ENCODE data around the gene RBM23. TPM values are rescaled to one million over a fixed set of nuclear protein-coding genes. Genes with fewer than 3 reads are reported as not detected.

Gene RBM23
- total RNA-seq, 3 donors from 2014 or later (not counting 1 experiment from before 2014, with no cell fraction given): 86.4 to 120 (median 108) TPM

DNA sequence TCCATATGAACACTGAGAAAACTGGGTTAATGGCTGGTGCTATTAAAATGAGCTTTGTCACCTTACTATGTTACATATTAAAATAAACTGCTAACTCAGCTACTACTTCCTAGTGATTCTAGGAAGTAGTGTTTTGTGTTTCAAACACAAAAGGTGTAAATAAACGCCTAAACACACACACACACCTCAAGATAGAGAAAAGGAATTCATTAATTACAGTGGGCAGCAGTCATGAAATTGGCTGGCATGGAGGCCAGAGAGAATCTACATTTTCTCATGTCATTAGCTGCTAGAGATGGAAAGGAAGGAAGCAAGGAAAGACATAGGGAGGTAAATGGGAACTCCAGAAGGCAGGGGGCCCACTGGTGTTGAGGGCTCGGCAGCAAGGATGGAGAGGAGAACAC is 11.0 kb upstream of the RBM23 start:
- TF ChIP-seq, protein P1, sequence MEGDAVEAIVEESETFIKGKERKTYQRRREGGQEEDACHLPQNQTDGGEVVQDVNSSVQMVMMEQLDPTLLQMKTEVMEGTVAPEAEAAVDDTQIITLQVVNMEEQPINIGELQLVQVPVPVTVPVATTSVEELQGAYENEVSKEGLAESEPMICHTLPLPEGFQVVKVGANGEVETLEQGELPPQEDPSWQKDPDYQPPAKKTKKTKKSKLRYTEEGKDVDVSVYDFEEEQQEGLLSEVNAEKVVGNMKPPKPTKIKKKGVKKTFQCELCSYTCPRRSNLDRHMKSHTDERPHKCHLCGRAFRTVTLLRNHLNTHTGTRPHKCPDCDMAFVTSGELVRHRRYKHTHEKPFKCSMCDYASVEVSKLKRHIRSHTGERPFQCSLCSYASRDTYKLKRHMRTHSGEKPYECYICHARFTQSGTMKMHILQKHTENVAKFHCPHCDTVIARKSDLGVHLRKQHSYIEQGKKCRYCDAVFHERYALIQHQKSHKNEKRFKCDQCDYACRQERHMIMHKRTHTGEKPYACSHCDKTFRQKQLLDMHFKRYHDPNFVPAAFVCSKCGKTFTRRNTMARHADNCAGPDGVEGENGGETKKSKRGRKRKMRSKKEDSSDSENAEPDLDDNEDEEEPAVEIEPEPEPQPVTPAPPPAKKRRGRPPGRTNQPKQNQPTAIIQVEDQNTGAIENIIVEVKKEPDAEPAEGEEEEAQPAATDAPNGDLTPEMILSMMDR (IDR thresholded peaks at IDR 0.05): no peak
- peaks cover 18% of the 10 kb centered on the region for H3K4me1 ChIP-seq (ENCODE audit: control insufficient read depth, insufficient read depth, low read length)
- Mint-ChIP-seq H3K9me3 (no peaks in the 10 kb centered on the region), H3K4me1 (no peaks in the 10 kb centered on the region), H3K27me3 (ENCODE audit: low read depth in 2 of 2) (no peaks in the 10 kb centered on the region), H3K27ac (no peak overlapping the region), H3K36me3 (no peaks in the 10 kb centered on the region), H3K4me3 (no peak overlapping the region)
- H3K4me3 ChIP-seq (ENCODE audit: low read length): peak overlapping the region; percentile 89
- peak overlapping the region; percentile 85 for H3K27ac ChIP-seq (ENCODE audit: low read length)
- H3K9me3 ChIP-seq (ENCODE audit: control insufficient read depth, insufficient read depth, low read length): no peaks in the 10 kb centered on the region
- no peaks in the 10 kb centered on the region for H3K27me3 ChIP-seq (ENCODE audit: control insufficient read depth, insufficient read depth, low read length)
- 3% methylated on average over 1 of the region's 2 CpGs for WGBS (ENCODE audit: insufficient coverage)
- DNase-seq (no peak), ATAC-seq (peak; percentile 8 to 28 (median 9))
- peaks cover 4% of the 10 kb centered on the region for H3K36me3 ChIP-seq (ENCODE audit: control insufficient read depth, insufficient read depth, low read length)
- intact Hi-C loops (cut with micrococcal nuclease): loop anchor here (1.0 to 10.0 kb wide), 8 partner anchors 11 to 1205 kb away; partner anchors contain the start of genes CDH24, FITM1, HAUS4 and OXA1L

DNA sequence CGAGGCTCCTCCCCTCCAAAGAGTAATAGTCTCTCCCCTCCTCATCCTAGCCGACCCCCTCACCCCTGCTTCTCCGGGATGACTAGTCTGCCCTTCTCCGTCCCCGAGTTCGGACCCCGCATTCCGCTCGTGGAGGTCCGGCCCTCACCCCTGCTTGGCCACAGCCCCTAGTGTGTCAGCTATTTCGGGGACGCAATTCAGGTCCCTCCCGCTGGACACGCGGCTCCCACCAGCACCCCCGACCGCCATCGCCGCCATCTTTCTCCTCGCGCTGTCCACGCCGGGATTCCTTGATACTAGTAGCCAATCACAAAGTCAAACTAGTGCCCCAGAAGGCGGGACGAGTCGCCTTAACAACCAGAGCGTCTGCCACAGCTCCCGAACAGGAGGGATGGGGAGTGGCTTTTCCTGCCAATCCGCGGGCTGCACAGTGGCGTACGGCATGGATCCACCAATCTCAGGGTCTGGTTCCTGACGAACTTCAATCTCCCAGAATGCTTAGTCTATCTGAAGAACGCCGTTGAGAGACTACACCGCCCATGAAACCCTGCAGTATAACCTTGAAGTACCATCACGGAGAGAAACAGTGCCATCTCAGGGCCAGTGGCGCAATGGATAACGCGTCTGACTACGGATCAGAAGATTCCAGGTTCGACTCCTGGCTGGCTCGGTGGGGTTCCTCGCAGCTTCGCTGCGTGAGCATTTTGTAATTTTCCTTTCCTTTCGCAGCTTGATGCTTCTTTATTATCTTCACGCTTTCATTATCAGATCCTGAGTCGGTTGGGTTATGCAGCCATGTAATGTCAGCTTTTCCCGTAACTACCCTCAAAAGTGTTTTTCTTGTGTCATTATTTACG is 10.4 kb upstream of the RBM23 start, which contains the start of gene PRMT5:
TSS of gene PRMT5 (minus strand) at position 273 of the 857 bp plus-strand sequence. CDS start at position 258, 15 bp downstream.
- under 1% methylated on average over 49 of the region's 51 CpGs for WGBS (ENCODE audit: insufficient coverage)
- Histone ChIP-seq H3K27me3 (ENCODE audit: control insufficient read depth, insufficient read depth, low read length) (no peaks in the 10 kb centered on the region), H3K4me1 (ENCODE audit: control insufficient read depth, insufficient read depth, low read length) (peaks cover 18% of the 10 kb centered on the region), H3K4me3 (ENCODE audit: low read length) (peak within 1 kb of the TSS; percentile 89), H3K27ac (ENCODE audit: low read length) (peak within 1 kb of the TSS; percentile 85), H3K9me3 (ENCODE audit: control insufficient read depth, insufficient read depth, low read length) (no peaks in the 10 kb centered on the region), H3K36me3 (ENCODE audit: control insufficient read depth, insufficient read depth, low read length) (peaks cover 9% of the 10 kb centered on the region)
- ATAC-seq: peak; percentile 93 to 98 (median 94)
- peak; percentile 93 to 99 for DNase-seq
- no peaks in the 10 kb centered on the region for H3K4me1 Mint-ChIP-seq
- H3K27me3 Mint-ChIP-seq (ENCODE audit: low read depth in 2 of 2): no peaks in the 10 kb centered on the region
- no peak within 1 kb of the TSS for H3K27ac Mint-ChIP-seq
- no peak within 1 kb of the TSS for H3K4me3 Mint-ChIP-seq
- intact Hi-C loops (cut with micrococcal nuclease): loop anchor here (1.0 to 10.0 kb wide), 7 partner anchors 10 to 1205 kb away; partner anchors contain the start of genes CDH24, FITM1, HAUS4 and OXA1L
- TF ChIP-seq, protein P1 (IDR thresholded peaks at IDR 0.05): no peak
- no peaks in the 10 kb centered on the region for H3K9me3 Mint-ChIP-seq
- no peaks in the 10 kb centered on the region for H3K36me3 Mint-ChIP-seq

DNA sequence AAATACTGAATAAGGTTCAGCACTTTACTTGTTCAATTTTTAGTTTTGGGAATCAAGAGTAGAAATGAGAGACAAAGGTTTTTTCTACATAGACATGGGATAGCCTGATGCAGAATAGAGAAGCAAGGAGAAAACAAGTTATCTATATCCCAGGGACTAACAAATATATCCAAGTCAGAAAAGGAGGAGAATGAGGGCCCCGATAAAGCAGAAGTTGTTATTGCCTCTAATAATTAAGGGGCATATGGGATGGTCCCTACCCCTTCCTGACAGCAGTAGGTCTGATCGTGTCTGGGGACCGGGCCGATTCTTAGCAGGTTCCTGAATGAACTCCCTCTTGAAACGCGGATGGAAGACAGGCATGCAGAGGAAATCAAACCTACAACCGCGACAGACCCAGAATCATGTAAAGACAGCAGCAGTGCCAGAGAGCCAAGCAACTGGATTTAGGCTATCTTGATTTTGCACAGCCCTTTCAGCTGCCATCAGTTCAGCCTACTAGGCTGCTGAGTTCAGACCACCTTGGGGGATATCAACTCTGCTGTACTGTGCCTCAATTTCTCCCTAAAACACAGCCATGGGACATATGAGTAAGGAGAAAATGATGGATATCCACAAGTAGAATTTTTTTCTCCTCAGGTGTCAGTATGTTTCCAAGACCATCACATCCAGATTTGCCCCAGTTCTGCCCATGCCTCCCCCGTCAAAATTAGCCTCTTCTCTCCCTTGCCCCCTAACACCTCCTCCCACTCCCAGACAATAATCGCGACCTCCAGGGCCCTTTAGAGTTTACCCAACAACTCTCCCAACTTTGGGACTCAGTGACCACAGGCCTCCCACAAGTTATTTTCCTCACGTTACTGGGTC is 9.5 kb upstream of the RBM23 start:
- TF ChIP-seq, protein P1 (IDR thresholded peaks at IDR 0.05): no peak
- DNase-seq (peak in 1 of 2 donors; percentile 30), ATAC-seq (no peak)
- Histone ChIP-seq H3K4me1 (ENCODE audit: control insufficient read depth, insufficient read depth, low read length) (peaks cover 18% of the 10 kb centered on the region), H3K27ac (ENCODE audit: low read length) (peak overlapping the region; percentile 85), H3K27me3 (ENCODE audit: control insufficient read depth, insufficient read depth, low read length) (no peaks in the 10 kb centered on the region), H3K9me3 (ENCODE audit: control insufficient read depth, insufficient read depth, low read length) (no peaks in the 10 kb centered on the region), H3K4me3 (ENCODE audit: low read length) (peak overlapping the region; percentile 89), H3K36me3 (ENCODE audit: control insufficient read depth, insufficient read depth, low read length) (peaks cover 16% of the 10 kb centered on the region)
- Mint-ChIP-seq H3K36me3 (no peaks in the 10 kb centered on the region), H3K9me3 (no peaks in the 10 kb centered on the region), H3K27me3 (ENCODE audit: low read depth in 2 of 2) (no peaks in the 10 kb centered on the region), H3K4me1 (no peaks in the 10 kb centered on the region), H3K27ac (no peak overlapping the region), H3K4me3 (no peak overlapping the region)
- intact Hi-C loops (cut with micrococcal nuclease): loop anchor here (1.0 to 10.0 kb wide), 7 partner anchors 9 to 1206 kb away; partner anchors contain the start of genes CDH24, FITM1, HAUS4 and OXA1L
- WGBS (ENCODE audit: insufficient coverage): 7% methylated on average over 12 of the region's 12 CpGs

Measured in natural killer cell (primary cell).